Caco-2 (cell line): ENCODE measurements around the gene MTA3. TPM values are rescaled to one million over a fixed set of nuclear protein-coding genes. Genes with fewer than 3 reads are reported as not detected.

Source experiments
- BruUV-seq: library from RNA; stranded (reverse); fragments of 400-500 nt; replicated peaks from 2 replicates; lab custom pipeline; 2021; lab: Mats Ljungman, UMichigan
- CTCF ChIA-PET: fragments of 300-600 bp; sonication (Branson Sonifier 250); formaldehyde crosslinking; loops from one replicate; lab custom pipeline; 2022; ENCODE audit warnings: antibody characterized with exemption; lab: Charles Lee
- POLR2A ChIA-PET: fragments of 300-600 bp; sonication (Branson Sonifier 250); formaldehyde crosslinking; loops from one replicate; lab custom pipeline; 2022; ENCODE audit warnings: antibody characterized with exemption; lab: Charles Lee
- DNase-seq, 2 experiments: peaks; one replicate each; pipeline versions ENCODE4 v3.0.0 to v3.0.0-alpha.2; 2020 to 2022
- H3K27me3 ChIP-seq: replicated peaks from 2 replicates; pipeline ENCODE4 v1.6.0; 2011; ENCODE audit warnings: low read length; ENCODE audit not compliant: control insufficient read depth, insufficient read depth
- H3K36me3 ChIP-seq: 2 replicates; pipeline ENCODE4 v1.5.1; 2011; ENCODE audit warnings: low read length; ENCODE audit not compliant: control insufficient read depth, insufficient read depth
- H3K4me1 ChIP-seq: fragments of 250-450 bp; sonication (Bioruptor Pico); 2 replicates; pipeline ENCODE4 v1.5.1; 2020; ENCODE audit warnings: mild to moderate bottlenecking
- H3K4me3 ChIP-seq: 2 replicates; pipeline ENCODE4 v1.5.1; 2011; ENCODE audit warnings: low read depth, mild to moderate bottlenecking, control low read depth, low read length
- H3K9me3 ChIP-seq: fragments of 250-450 bp; sonication (Bioruptor Pico); 2 replicates; pipeline ENCODE4 v1.5.1; 2020; ENCODE audit warnings: mild to moderate bottlenecking, moderate library complexity
- H3K27ac Mint-ChIP-seq: one replicate; pipeline ENCODE4 v1.8.0; 2022; ENCODE audit warnings: mixed read lengths; ENCODE audit not compliant: unreplicated experiment
- H3K27me3 Mint-ChIP-seq: one replicate; pipeline ENCODE4 v1.8.0; 2022; ENCODE audit warnings: mixed read lengths; ENCODE audit not compliant: insufficient read depth, unreplicated experiment
- H3K36me3 Mint-ChIP-seq: one replicate; pipeline ENCODE4 v1.8.0; 2022; ENCODE audit warnings: mild to moderate bottlenecking, mixed read lengths; ENCODE audit not compliant: insufficient read depth, unreplicated experiment
- H3K4me1 Mint-ChIP-seq: one replicate; pipeline ENCODE4 v1.8.0; 2022; ENCODE audit warnings: low read depth, mixed read lengths; ENCODE audit not compliant: unreplicated experiment
- H3K4me3 Mint-ChIP-seq: one replicate; pipeline ENCODE4 v1.8.0; 2022; ENCODE audit warnings: mild to moderate bottlenecking, moderate library complexity, mixed read lengths; ENCODE audit not compliant: unreplicated experiment
- H3K9me3 Mint-ChIP-seq: one replicate; pipeline ENCODE4 v1.8.0; 2022; ENCODE audit warnings: mixed read lengths; ENCODE audit not compliant: unreplicated experiment
- CTCF ChIP-seq, 2 experiments: fragments of 200-600 bp in 1 of 2; IDR thresholded peaks; 1 replicate in 1 of 2; 2 replicates in 1 of 2; pipeline versions ENCODE4 v1.5.1 to v1.8.0; 2011 to 2022; ENCODE audit warnings: antibody characterized with exemption in 1 of 2, control low read depth in 1 of 2, inconsistent platforms in 1 of 2, low read depth in 1 of 2, low read length in 1 of 2, mild to moderate bottlenecking in 1 of 2, moderate library complexity in 1 of 2; ENCODE audit not compliant: insufficient read depth in 1 of 2, severe bottlenecking in 1 of 2, unreplicated experiment in 1 of 2
- intact Hi-C: fragments of 100-400 bp; cut with micrococcal nuclease; formaldehyde crosslinking; loops from one replicate; pipeline ENCODE4 v1.10.0; 2022; ENCODE audit not compliant: unreplicated experiment
- total RNA-seq: library from RNA; stranded (reverse); gene quantifications from 2 replicates; pipeline ENCODE4 v1.2.3, GENCODE V29; 2022

MTA3 gene
- total RNA-seq, 1 experiment from 2014 or later = 85.7 TPM

GRCh38 chr2:42755191-42755880, 186.9 kb downstream of the MTA3 start:
- H3K27me3 Mint-ChIP-seq = no peaks in the 10 kb centered on the region
- no peaks in the 10 kb centered on the region for H3K27me3 ChIP-seq
- BruUV-seq = no TSS peak
- H3K4me3 ChIP-seq = no peak overlapping the region
- H3K4me3 Mint-ChIP-seq = no peak overlapping the region
- H3K27ac Mint-ChIP-seq = no peak overlapping the region
- no peak for DNase-seq
- peaks cover 12% of the 10 kb centered on the region for H3K4me1 Mint-ChIP-seq
- POLR2A ChIA-PET = no interaction called here
- CTCF ChIA-PET = no interaction called here
- H3K9me3 Mint-ChIP-seq = no peaks in the 10 kb centered on the region
- no peaks in the 10 kb centered on the region for H3K36me3 ChIP-seq
- intact Hi-C loops = no loop called here
- no peaks in the 10 kb centered on the region for H3K36me3 Mint-ChIP-seq
- H3K9me3 ChIP-seq = no peaks in the 10 kb centered on the region
- no peak for TF ChIP-seq CTCF (IDR thresholded peaks at IDR 0.05; ENCODE audit: insufficient read depth in 1 of 2, low read depth in 1 of 2, low read length in 1 of 2, severe bottlenecking in 1 of 2, unreplicated experiment in 1 of 2)
- H3K4me1 ChIP-seq = peaks cover 9% of the 10 kb centered on the region

- Histone ChIP-seq H3K9me3 (no peaks in the 10 kb centered on the region), H3K4me1 (peaks cover 9% of the 10 kb centered on the region), H3K27me3 (no peaks in the 10 kb centered on the region), H3K36me3 (no peaks in the 10 kb centered on the region), H3K4me3 (no peak overlapping the region)
- intact Hi-C loops = no loop called here
- Mint-ChIP-seq H3K9me3 (no peaks in the 10 kb centered on the region), H3K27me3 (no peaks in the 10 kb centered on the region), H3K36me3 (no peaks in the 10 kb centered on the region), H3K4me3 (no peak overlapping the region), H3K4me1 (peaks cover 12% of the 10 kb centered on the region), H3K27ac (no peak overlapping the region)
- CTCF ChIA-PET = interaction anchor here (0.6 kb wide), 1 partner anchor 8 kb away, joined by 3 read pairs; the partner anchor contains the start of gene OXER1
- BruUV-seq = no TSS peak
- POLR2A ChIA-PET = no interaction called here
- no peak for DNase-seq
- no peak for TF ChIP-seq CTCF (IDR thresholded peaks at IDR 0.05; ENCODE audit: insufficient read depth in 1 of 2, low read depth in 1 of 2, low read length in 1 of 2, severe bottlenecking in 1 of 2, unreplicated experiment in 1 of 2)
Observed at GRCh38 chr2:42756150-42756775, 187.8 kb downstream of the MTA3 start.

GRCh38 chr2:42756966-42757513, 188.6 kb downstream of the MTA3 start:
- H3K27ac Mint-ChIP-seq = no peak overlapping the region
- no peaks in the 10 kb centered on the region for H3K27me3 ChIP-seq
- ChIA-PET CTCF (no interaction called here), POLR2A (no interaction called here)
- H3K4me3 ChIP-seq = no peak overlapping the region
- no peaks in the 10 kb centered on the region for H3K9me3 Mint-ChIP-seq
- H3K4me1 Mint-ChIP-seq = peaks cover 12% of the 10 kb centered on the region
- no peak for TF ChIP-seq CTCF (IDR thresholded peaks at IDR 0.05; ENCODE audit: insufficient read depth in 1 of 2, low read depth in 1 of 2, low read length in 1 of 2, severe bottlenecking in 1 of 2, unreplicated experiment in 1 of 2)
- DNase-seq = no peak
- H3K27me3 Mint-ChIP-seq = no peaks in the 10 kb centered on the region
- H3K4me3 Mint-ChIP-seq = no peak overlapping the region
- intact Hi-C loops = no loop called here
- H3K36me3 ChIP-seq = no peaks in the 10 kb centered on the region
- no peaks in the 10 kb centered on the region for H3K36me3 Mint-ChIP-seq
- H3K4me1 ChIP-seq = peaks cover 9% of the 10 kb centered on the region
- H3K9me3 ChIP-seq = no peaks in the 10 kb centered on the region
- no TSS peak for BruUV-seq
